CD14-positive monocyte (primary cell): ENCODE data around the gene GDF9. TPM values are rescaled to one million over a fixed set of nuclear protein-coding genes. Genes with fewer than 3 reads are reported as not detected.
A peak's percentile ranks its signal among the peaks of the same experiment; 100 is the strongest.

Experiments
- DNase-seq, 3 donors: peaks; one replicate each; pipeline ENCODE4 v3.0.0-alpha.2; 2011 to 2022
- H2AFZ ChIP-seq: 2 replicates; pipeline ENCODE4 v1.6.0; 2012; ENCODE audit warnings: mild to moderate bottlenecking, low read depth, low read length, inconsistent platforms; ENCODE audit not compliant: insufficient read depth, poor library complexity, severe bottlenecking
- H3K27ac ChIP-seq, 2 donors: 1 replicate in 1 of 2; 2 replicates in 1 of 2; pipeline ENCODE4 v1.5.1; 2012 to 2013; ENCODE audit warnings: low read length in 2 of 2, control low read depth in 1 of 2, inconsistent platforms in 1 of 2, low read depth in 1 of 2, mild to moderate bottlenecking in 1 of 2
- H3K27me3 ChIP-seq, 2 donors: one replicate each; pipeline versions ENCODE4 v1.6.0 to v1.6.1; 2011 to 2013; ENCODE audit warnings: low read length in 2 of 2; ENCODE audit not compliant: control insufficient read depth in 2 of 2, insufficient read depth in 2 of 2
- H3K36me3 ChIP-seq, 2 donors: replicated peaks in 1 of 2; 1 replicate in 1 of 2; 2 replicates in 1 of 2; pipeline versions ENCODE4 v1.5.1 to v1.6.1; 2012 to 2013; ENCODE audit warnings: low read length in 2 of 2, control low read depth in 1 of 2, inconsistent platforms in 1 of 2, mild to moderate bottlenecking in 1 of 2; ENCODE audit not compliant: insufficient read depth in 2 of 2, control insufficient read depth in 1 of 2
- H3K4me1 ChIP-seq, 2 donors: 1 replicate in 1 of 2; 2 replicates in 1 of 2; pipeline versions ENCODE4 v1.5.1 to v1.6.1; 2012 to 2013; ENCODE audit warnings: low read length in 2 of 2, control low read depth in 1 of 2, inconsistent platforms in 1 of 2, mild to moderate bottlenecking in 1 of 2, moderate library complexity in 1 of 2; ENCODE audit not compliant: insufficient read depth in 2 of 2, control insufficient read depth in 1 of 2
- H3K4me2 ChIP-seq: replicated peaks from 2 replicates; pipeline ENCODE3; 2012; ENCODE audit warnings: low read length, moderate library complexity, mild to moderate bottlenecking; ENCODE audit not compliant: poor library complexity, severe bottlenecking; ENCODE audit errors: extremely low read depth
- H3K4me3 ChIP-seq, 3 experiments: fragments of 200-600 bp in 1 of 3; sonication (generic) in 1 of 3; replicated peaks in 1 of 3; 1 replicate in 2 of 3; 2 replicates in 1 of 3; pipeline ENCODE4 v1.5.1; 2011 to 2013; ENCODE audit warnings: low read length in 3 of 3, mild to moderate bottlenecking in 3 of 3, control low read depth in 2 of 3, low read depth in 2 of 3, inconsistent platforms in 1 of 3, moderate library complexity in 1 of 3
- H3K79me2 ChIP-seq: 2 replicates; pipeline ENCODE4 v1.6.0; 2012; ENCODE audit warnings: mild to moderate bottlenecking, control low read depth, inconsistent platforms, low read length, moderate library complexity; ENCODE audit not compliant: insufficient read depth
- H3K9ac ChIP-seq: 2 replicates; pipeline ENCODE4 v1.6.0; 2017; ENCODE audit warnings: low read length, mild to moderate bottlenecking; ENCODE audit not compliant: insufficient read depth, poor library complexity, severe bottlenecking
- H3K9me3 ChIP-seq, 2 donors: replicated peaks in 1 of 2; 1 replicate in 1 of 2; 2 replicates in 1 of 2; pipeline versions ENCODE4 v1.5.1 to v1.6.1; 2012 to 2013; ENCODE audit warnings: low read length in 2 of 2, control low read depth in 1 of 2; ENCODE audit not compliant: control insufficient read depth in 1 of 2, insufficient read depth in 1 of 2
- H4K20me1 ChIP-seq: 2 replicates; pipeline ENCODE4 v1.6.0; 2012; ENCODE audit warnings: mild to moderate bottlenecking, low read length, control low read depth, moderate library complexity; ENCODE audit not compliant: insufficient read depth
- H3K27ac Mint-ChIP-seq, 7 donors: one replicate each; pipeline ENCODE4 v1.8.0; 2020; ENCODE audit warnings: mild to moderate bottlenecking in 7 of 7, mixed read lengths in 7 of 7, moderate library complexity in 6 of 7, inconsistent platforms in 2 of 7
- H3K27me3 Mint-ChIP-seq, 3 donors: one replicate each; pipeline ENCODE4 v1.8.0; 2021 to 2022; ENCODE audit warnings: low read depth in 3 of 3, mild to moderate bottlenecking in 3 of 3, mixed read lengths in 3 of 3, moderate library complexity in 3 of 3, inconsistent platforms in 1 of 3
- H3K36me3 Mint-ChIP-seq, 2 donors: one replicate each; pipeline ENCODE4 v1.8.0; 2020; ENCODE audit warnings: mixed read lengths in 2 of 2, inconsistent platforms in 1 of 2, mild to moderate bottlenecking in 1 of 2
- H3K4me1 Mint-ChIP-seq: one replicate; pipeline ENCODE4 v1.8.0; 2020; ENCODE audit warnings: mild to moderate bottlenecking, mixed read lengths
- H3K4me3 Mint-ChIP-seq, 2 donors: one replicate each; pipeline ENCODE4 v1.8.0; 2020; ENCODE audit warnings: mild to moderate bottlenecking in 2 of 2, mixed read lengths in 2 of 2, moderate library complexity in 1 of 2
- H3K9me3 Mint-ChIP-seq, 7 donors: one replicate each; pipeline ENCODE4 v1.8.0; 2020 to 2022; ENCODE audit warnings: mixed read lengths in 7 of 7, mild to moderate bottlenecking in 6 of 7, moderate library complexity in 6 of 7, inconsistent platforms in 2 of 7
- CTCF ChIP-seq: fragments of 200-600 bp; IDR thresholded peaks from one replicate; pipeline ENCODE4 v1.8.0; 2022; ENCODE audit warnings: antibody characterized with exemption, mild to moderate bottlenecking
- WGBS: methylation state at CpG from one replicate; pipeline ENCODE4 v1.1.5; 2013; ENCODE audit warnings: missing lambda C conversion rate; ENCODE audit not compliant: insufficient coverage; 5-methylcytosine and 5-hydroxymethylcytosine counted together
- intact Hi-C, 2 donors: fragments of 100-400 bp; cut with micrococcal nuclease; formaldehyde crosslinking; loops; one replicate each; pipeline versions ENCODE4 v1.15.0 to v1.15.1; 2023
- polyA plus RNA-seq, 3 donors: library from polyadenylated mRNA; depleted of rRNA in 1 of 3; unstranded in 2 of 3; stranded (reverse) in 1 of 3; fragments of 300-500 nt in 2 of 3; fragments of >200 nt in 1 of 3; fragmentation: Illumina TruSeq in 2 of 3; gene quantifications; 1 replicate in 2 of 3; 2 replicates in 1 of 3; pipeline ENCODE4 v1.2.3, GENCODE V29; 2012 to 2021

Gene GDF9
- polyA plus RNA-seq, 3 donors: 0.55 TPM; not detected in 2

GRCh38 chr5:132868754-132869153 is 2.5 kb upstream of the GDF9 start:
- Histone ChIP-seq H3K9me3 (no peaks in the 10 kb centered on the region), H3K79me2 (peaks cover 17% of the 10 kb centered on the region), H3K27me3 (no peaks in the 10 kb centered on the region), H3K9ac (no peak overlapping the region), H2AFZ (no peak overlapping the region), H3K36me3 (peaks cover 13 to 61% of the 10 kb centered on the region in 2 donors), H3K4me1 (peaks cover 14 to 25% of the 10 kb centered on the region in 2 donors), H3K4me3 (no peak overlapping the region), H3K27ac (peak overlapping the region in 1 of 2 donors; percentile 32), H3K4me2 (no peak overlapping the region), H4K20me1 (no peaks in the 10 kb centered on the region)
- Mint-ChIP-seq H3K27ac (peak overlapping the region in 5 of 7 donors; percentile 27 to 99 (median 65)), H3K4me1 (peaks cover 17% of the 10 kb centered on the region), H3K4me3 (no peak overlapping the region), H3K9me3 (no peaks in the 10 kb centered on the region), H3K27me3 (peaks cover 0 to 2% (median 2%) of the 10 kb centered on the region in 3 donors), H3K36me3 (peaks cover 26 to 49% of the 10 kb centered on the region in 2 donors)
- no peak for TF ChIP-seq CTCF
- DNase-seq: no peak
- intact Hi-C loops: loop anchor here (5.0 to 10.0 kb wide), 2 partner anchors 184 to 574 kb away; partner anchors contain the start of genes HSPA4 (in 1 of the 2) and SLC22A4 (in 1 of the 2)
- 93% methylated on average over 3 of the region's 4 CpGs for WGBS

- Histone ChIP-seq H3K9me3 (no peaks in the 10 kb centered on the region), H3K4me3 (peak overlapping the region; percentile 47 to 87 (median 78)), H3K4me1 (peaks cover 14 to 33% of the 10 kb centered on the region in 2 donors), H4K20me1 (no peaks in the 10 kb centered on the region), H3K27me3 (no peaks in the 10 kb centered on the region), H3K36me3 (peaks cover 13 to 44% of the 10 kb centered on the region in 2 donors), H3K79me2 (peaks cover 17% of the 10 kb centered on the region), H3K27ac (peak overlapping the region; percentile 92 to 97), H3K4me2 (peak overlapping the region; percentile 90), H3K9ac (peak overlapping the region; percentile 91), H2AFZ (peak overlapping the region; percentile 91)
- Mint-ChIP-seq H3K4me3 (peak overlapping the region; percentile 96 to 99), H3K36me3 (peaks cover 19 to 34% of the 10 kb centered on the region in 2 donors), H3K27me3 (peaks cover 2% of the 10 kb centered on the region in 3 donors), H3K4me1 (peaks cover 19% of the 10 kb centered on the region), H3K27ac (peak overlapping the region; percentile 94 to 100 (median 99)), H3K9me3 (no peaks in the 10 kb centered on the region)
- 5% methylated on average over 11 of the region's 13 CpGs for WGBS
- intact Hi-C loops: loop anchor here (5.0 to 10.0 kb wide), 2 partner anchors 185 to 572 kb away; partner anchors contain the start of genes HSPA4 (in 1 of the 2) and SLC22A4 (in 1 of the 2)
- TF ChIP-seq CTCF: no peak
- no peak for DNase-seq
Observed at GRCh38 chr5:132867046-132867451, 780 bp upstream of the GDF9 start.
